Endothelial cell of umbilical vein (primary cell): ENCODE results near the gene OPA3. TPM values are rescaled to one million over a fixed set of nuclear protein-coding genes. Genes with fewer than 3 reads are reported as not detected.
A peak's percentile ranks its signal among the peaks of the same experiment; 100 is the strongest.

Source experiments
- BruUV-seq: library from RNA; stranded (reverse); fragments of 400-500 nt; replicated peaks from 2 replicates; lab custom pipeline; 2021; lab: Mats Ljungman, UMichigan
- CTCF ChIA-PET: fragments of 300-600, 350-600 bp; sonication (Branson Sonifier 250); formaldehyde crosslinking; loops from one replicate; lab custom pipeline; 2021; ENCODE audit warnings: antibody characterized with exemption, inconsistent platforms; lab: Charles Lee
- POLR2A ChIA-PET: fragments of 300-600, 350-600 bp; sonication (Branson Sonifier 250); formaldehyde crosslinking; loops from one replicate; lab custom pipeline; 2021; ENCODE audit warnings: antibody characterized with exemption, inconsistent platforms; lab: Charles Lee
- DNase-seq: peaks from one replicate; pipeline ENCODE4 v3.0.0-alpha.2; 2011; ENCODE audit warnings: low read depth, low spot score
- FAIRE-seq: peaks from 2 replicates; lab custom pipeline; 2011; peaks lifted over from hg19 to GRCh38; lab: Jason Lieb, UNC
- H2AFZ ChIP-seq: 2 replicates; pipeline ENCODE4 v1.6.0; 2012; ENCODE audit warnings: low read depth, low read length, control low read depth, inconsistent platforms
- H3K27ac ChIP-seq: 2 replicates; pipeline ENCODE4 v1.5.1; 2011; ENCODE audit warnings: low read depth, mild to moderate bottlenecking, control low read depth, low read length, moderate library complexity; ENCODE audit not compliant: insufficient read depth
- H3K27me3 ChIP-seq, 2 experiments: 2 replicates each; pipeline versions ENCODE4 v1.6.0 to v1.6.1; 2011; ENCODE audit warnings: low read length in 2 of 2, mixed read lengths in 1 of 2; ENCODE audit not compliant: control insufficient read depth in 2 of 2, insufficient read depth in 2 of 2
- H3K36me3 ChIP-seq, 2 experiments: 2 replicates in 1 of 2; 3 replicates in 1 of 2; pipeline ENCODE4 v1.5.1; 2011; ENCODE audit warnings: low read length in 2 of 2, mild to moderate bottlenecking in 1 of 2, moderate library complexity in 1 of 2; ENCODE audit not compliant: control insufficient read depth in 2 of 2, insufficient read depth in 2 of 2; ENCODE audit errors: extremely low read depth in 1 of 2
- H3K4me1 ChIP-seq: 3 replicates; pipeline ENCODE4 v1.5.1; 2011; ENCODE audit warnings: mild to moderate bottlenecking, low read length; ENCODE audit not compliant: control insufficient read depth, insufficient read depth; ENCODE audit errors: extremely low read depth
- H3K4me2 ChIP-seq: 2 replicates; pipeline ENCODE4 v1.6.1; 2011; ENCODE audit warnings: low read length, control low read depth, mixed read lengths; ENCODE audit not compliant: insufficient read depth
- H3K4me3 ChIP-seq, 3 experiments: fragments of 200-600 bp in 1 of 3; sonication (generic), shearing (Covaris generic) in 1 of 3; replicated peaks in 1 of 3; 2 replicates each; pipeline ENCODE4 v1.5.1; 2011 to 2016; ENCODE audit warnings: control low read depth in 3 of 3, low read length in 3 of 3, mild to moderate bottlenecking in 2 of 3, inconsistent platforms in 1 of 3, low read depth in 1 of 3, moderate library complexity in 1 of 3; ENCODE audit not compliant: insufficient read depth in 1 of 3
- H3K79me2 ChIP-seq: 2 replicates; pipeline ENCODE4 v1.6.0; 2012; ENCODE audit warnings: low read length, inconsistent platforms; ENCODE audit not compliant: control insufficient read depth, insufficient read depth
- H3K9ac ChIP-seq: replicated peaks from 2 replicates; pipeline ENCODE3; 2011; ENCODE audit warnings: low read length, control low read depth; ENCODE audit not compliant: insufficient read depth; ENCODE audit errors: extremely low read depth
- H3K9me1 ChIP-seq: replicated peaks from 3 replicates; pipeline ENCODE4 v1.6.0; 2011; ENCODE audit warnings: mild to moderate bottlenecking, low read length; ENCODE audit not compliant: control insufficient read depth, insufficient read depth; ENCODE audit errors: extremely low read depth
- H3K9me3 ChIP-seq: replicated peaks from 2 replicates; pipeline ENCODE4 v1.5.1; 2012; ENCODE audit warnings: low read length, inconsistent platforms; ENCODE audit not compliant: control insufficient read depth, insufficient read depth
- H4K20me1 ChIP-seq: replicated peaks from 2 replicates; pipeline ENCODE3; 2011; ENCODE audit warnings: mild to moderate bottlenecking, low read length; ENCODE audit not compliant: control insufficient read depth, insufficient read depth; ENCODE audit errors: extremely low read depth
- CTCF ChIP-seq, 2 donors: IDR thresholded peaks; 1 replicate in 1 of 2; 2 replicates in 1 of 2; pipeline ENCODE4 v1.5.1; 2011; ENCODE audit warnings: low read length in 2 of 2, mild to moderate bottlenecking in 2 of 2, moderate library complexity in 2 of 2, control low read depth in 1 of 2, inconsistent platforms in 1 of 2, low read depth in 1 of 2; ENCODE audit not compliant: insufficient read depth in 1 of 2; ENCODE audit errors: extremely low read depth in 1 of 2
- EZH2 ChIP-seq: IDR thresholded peaks from 2 replicates; pipeline ENCODE4 v1.6.1; 2012; ENCODE audit warnings: borderline replicate concordance, low read depth, mild to moderate bottlenecking, moderate library complexity, low read length, inconsistent platforms; ENCODE audit not compliant: severe bottlenecking
- FOS ChIP-seq: IDR thresholded peaks from 2 replicates; pipeline ENCODE4 v1.6.1; 2011; ENCODE audit warnings: mild to moderate bottlenecking, low read length, moderate library complexity, borderline replicate concordance; ENCODE audit not compliant: insufficient read depth
- GATA2 ChIP-seq: IDR thresholded peaks from 2 replicates; pipeline ENCODE4 v1.7.0; 2011; ENCODE audit warnings: low read depth, mild to moderate bottlenecking, moderate library complexity, mixed read lengths, low read length; ENCODE audit not compliant: insufficient read length, insufficient read depth
- JUN ChIP-seq: IDR thresholded peaks from 2 replicates; pipeline ENCODE4 v1.6.1; 2011; ENCODE audit warnings: borderline replicate concordance, low read depth; ENCODE audit not compliant: insufficient read length, insufficient read depth
- MAX ChIP-seq: IDR thresholded peaks from 2 replicates; pipeline ENCODE4 v1.6.1; 2011; ENCODE audit not compliant: insufficient read depth, insufficient read length
- MYC ChIP-seq: IDR thresholded peaks from one replicate; pipeline ENCODE4 v1.6.1; 2011; ENCODE audit warnings: mild to moderate bottlenecking, low read depth, low read length
- POLR2A ChIP-seq: IDR thresholded peaks from 2 replicates; pipeline ENCODE4 v1.6.1; 2012; ENCODE audit warnings: low read depth, mild to moderate bottlenecking, control low read depth, low read length
- POLR2AphosphoS5 ChIP-seq: IDR thresholded peaks from 2 replicates; pipeline ENCODE4 v1.6.1; 2012; ENCODE audit warnings: low read depth, mild to moderate bottlenecking, control low read depth, low read length, moderate library complexity; ENCODE audit not compliant: insufficient read depth
- dilution Hi-C: fragments of 300-500 bp; cut with MboI; formaldehyde crosslinking; loops from one replicate; pipeline ENCODE4 v1.15.0; 2019; ENCODE audit warnings: low sequenced_read_pairs; ENCODE audit not compliant: extremely low pct_ligation_motif_present
- intact Hi-C: fragments of 100-400 bp; cut with micrococcal nuclease; formaldehyde crosslinking; loops from one replicate; pipeline ENCODE4 v1.10.0; 2022
- polyA plus RNA-seq, 4 experiments: library from polyadenylated mRNA; depleted of rRNA in 3 of 4; stranded (reverse) in 3 of 4; unstranded in 1 of 4; fragments of >200 nt; gene quantifications; 2 replicates each; pipeline versions ENCODE4 v1.2.1 to v1.2.3, GENCODE V29; 2011 to 2012; ENCODE audit warnings: missing spikeins in 1 of 4
- total RNA-seq: library from RNA; stranded (reverse); gene quantifications from 2 replicates; pipeline ENCODE4 v1.2.3, GENCODE V29; 2021

Gene OPA3
- total and polyA plus RNA-seq, 2 donors (not counting 3 experiments of a cell fraction or from before 2014, with no cell fraction given) = 15.4 to 16.0 TPM

- TF ChIP-seq MAX = no peak
- no peak for TF ChIP-seq MYC
- Histone ChIP-seq H3K27ac (no peak overlapping the region), H3K9ac (no peak overlapping the region), H3K27me3 (no peaks in the 10 kb centered on the region), H3K9me3 (no peaks in the 10 kb centered on the region), H3K4me2 (no peak overlapping the region), H3K4me1 (no peaks in the 10 kb centered on the region), H4K20me1 (no peaks in the 10 kb centered on the region), H3K9me1 (no peaks in the 10 kb centered on the region), H3K36me3 (peaks cover 9 to 25% of the 10 kb centered on the region in 2 experiments), H3K4me3 (no peak overlapping the region), H3K79me2 (no peaks in the 10 kb centered on the region), H2AFZ (no peak overlapping the region)
- ChIA-PET POLR2A (interaction anchor here (1.5 kb wide), 1 partner anchor 115 kb away, joined by 4 read pairs; no protein-coding TSS in a partner anchor), CTCF (interaction anchor here (1.9 to 3.1 kb wide), 3 partner anchors 32 to 116 kb away, joined by 10 to 21 read pairs (median 13); no protein-coding TSS in a partner anchor)
- intact Hi-C loops = no loop called here
- FAIRE-seq (peak; percentile 86), DNase-seq (peak; percentile 57)
- dilution Hi-C loops = no loop called here
- TSS peak; percentile 25 for BruUV-seq
These were observed 58.5 kb downstream of the OPA3 start for GRCh38 chr19:45526143-45526542.

- no peak overlapping the region for H2AFZ ChIP-seq
- H3K79me2 ChIP-seq = peaks cover 1% of the 10 kb centered on the region
- no TSS peak for BruUV-seq
- no peaks in the 10 kb centered on the region for H3K9me3 ChIP-seq
- no peak for TF ChIP-seq POLR2AphosphoS5
- TF ChIP-seq JUN = no peak
- no peak for TF ChIP-seq MAX
- TF ChIP-seq FOS = no peak
- TF ChIP-seq GATA2 = no peak
- TF ChIP-seq EZH2 = no peak
- no peak for TF ChIP-seq CTCF (IDR thresholded peaks at IDR 0.05; ENCODE audit: extremely low read depth in 1 of 2, insufficient read depth in 1 of 2, low read depth in 1 of 2, low read length in 2 of 2)
- no peak for TF ChIP-seq POLR2A
- no peaks in the 10 kb centered on the region for H4K20me1 ChIP-seq
- H3K27ac ChIP-seq = no peak overlapping the region
- no peaks in the 10 kb centered on the region for H3K27me3 ChIP-seq
- dilution Hi-C loops (no loop called here), intact Hi-C loops (no loop called here)
- H3K4me1 ChIP-seq = no peaks in the 10 kb centered on the region
- H3K36me3 ChIP-seq = peaks cover 12 to 33% of the 10 kb centered on the region in 2 experiments
- H3K4me2 ChIP-seq = no peak overlapping the region
- no peak overlapping the region for H3K9ac ChIP-seq
- POLR2A ChIA-PET = no interaction called here
- no peak overlapping the region for H3K4me3 ChIP-seq
- no peaks in the 10 kb centered on the region for H3K9me1 ChIP-seq
- no peak for DNase-seq
- FAIRE-seq = no peak
- CTCF ChIA-PET = interaction anchor here (1.3 to 2.9 kb wide), 2 partner anchors 34 to 118 kb away, joined by 6 to 13 read pairs; no protein-coding TSS in a partner anchor
These were observed 60.0 kb downstream of the OPA3 start for GRCh38 chr19:45524575-45525129.
